H1 (cell line): Measurements from ENCODE around the gene SH3RF3. TPM values are rescaled to one million over a fixed set of nuclear protein-coding genes. Genes with fewer than 3 reads are reported as not detected.

Experiments
- CTCF ChIA-PET: fragments of 300-600 bp; sonication (Branson Sonifier 250); formaldehyde crosslinking; loops from one replicate; lab custom pipeline; 2021; ENCODE audit not compliant: partially characterized antibody; lab: Charles Lee
- POLR2A ChIA-PET: fragments of 300-600 bp; sonication (Branson Sonifier 250); formaldehyde crosslinking; loops from one replicate; lab custom pipeline; 2021; ENCODE audit warnings: inconsistent platforms; ENCODE audit not compliant: partially characterized antibody; lab: Charles Lee
- DNase-seq, 2 experiments: peaks; one replicate each; pipeline versions ENCODE4 v3.0.0 to v3.0.0-alpha.2; 2010 to 2022; ENCODE audit warnings: low spot score in 2 of 2, low read depth in 1 of 2, mixed read lengths in 1 of 2
- FAIRE-seq: peaks from 2 replicates; lab custom pipeline; 2011; peaks lifted over from hg19 to GRCh38; lab: Jason Lieb, UNC
- H2AFZ ChIP-seq: 2 replicates; pipeline ENCODE4 v1.8.1; 2012; ENCODE audit warnings: low read length, inconsistent platforms
- H2AK5ac ChIP-seq: 2 replicates; pipeline ENCODE4 v1.6.1; 2013; ENCODE audit warnings: low read depth, low read length
- H2BK120ac ChIP-seq: replicated peaks from 2 replicates; pipeline ENCODE3; 2013; ENCODE audit warnings: low read depth, low read length, inconsistent platforms
- H2BK12ac ChIP-seq: 2 replicates; pipeline ENCODE4 v1.6.1; 2013; ENCODE audit warnings: low read depth, low read length
- H2BK15ac ChIP-seq: 2 replicates; pipeline ENCODE4 v1.6.1; 2013; ENCODE audit warnings: low read length
- H2BK20ac ChIP-seq: 2 replicates; pipeline ENCODE4 v1.6.1; 2013; ENCODE audit warnings: low read length
- H2BK5ac ChIP-seq: 2 replicates; pipeline ENCODE4 v1.6.1; 2013; ENCODE audit warnings: low read depth, low read length
- H3K14ac ChIP-seq: 2 replicates; pipeline ENCODE4 v1.6.1; 2013; ENCODE audit warnings: inconsistent platforms; ENCODE audit not compliant: insufficient read length
- H3K18ac ChIP-seq: 2 replicates; pipeline ENCODE4 v1.6.1; 2013; ENCODE audit warnings: low read length; ENCODE audit errors: extremely low read depth
- H3K23ac ChIP-seq: 2 replicates; pipeline ENCODE4 v1.6.1; 2013; ENCODE audit warnings: inconsistent platforms; ENCODE audit not compliant: insufficient read length
- H3K23me2 ChIP-seq: 2 replicates; pipeline ENCODE4 v1.6.1; 2013; ENCODE audit warnings: low read depth, low read length
- H3K27ac ChIP-seq: 2 replicates; pipeline ENCODE4 v1.6.1; 2011; ENCODE audit warnings: low read depth, low read length, inconsistent platforms
- H3K27me3 ChIP-seq, 4 experiments: replicated peaks in 1 of 4; 1 replicate in 1 of 4; 2 replicates in 3 of 4; pipeline versions ENCODE4 v1.6.1 to v1.8.1; 2011 to 2013; ENCODE audit warnings: low read length in 3 of 4, mild to moderate bottlenecking in 3 of 4, inconsistent platforms in 2 of 4, mixed read lengths in 2 of 4, moderate library complexity in 1 of 4; ENCODE audit not compliant: control insufficient read depth in 3 of 4, insufficient read depth in 3 of 4; ENCODE audit errors: extremely low read depth in 1 of 4
- H3K36me3 ChIP-seq, 4 experiments: 2 replicates each; pipeline versions ENCODE4 v1.6.1 to v1.8.1; 2011 to 2013; ENCODE audit warnings: mild to moderate bottlenecking in 4 of 4, low read length in 3 of 4, moderate library complexity in 2 of 4, control low read depth in 1 of 4, inconsistent platforms in 1 of 4; ENCODE audit not compliant: insufficient read depth in 4 of 4, control insufficient read depth in 2 of 4
- H3K4ac ChIP-seq: replicated peaks from 2 replicates; pipeline ENCODE3; 2013; ENCODE audit warnings: low read length, low read depth, mixed read lengths, inconsistent platforms; ENCODE audit not compliant: insufficient read length
- H3K4me1 ChIP-seq, 4 experiments: replicated peaks in 1 of 4; 1 replicate in 1 of 4; 2 replicates in 3 of 4; pipeline versions ENCODE4 v1.6.1 to v1.8.1; 2011 to 2013; ENCODE audit warnings: low read length in 3 of 4, inconsistent platforms in 2 of 4, mixed read lengths in 1 of 4; ENCODE audit not compliant: insufficient read depth in 4 of 4, control insufficient read depth in 3 of 4
- H3K4me2 ChIP-seq, 2 experiments: 2 replicates each; pipeline versions ENCODE4 v1.6.1 to v1.8.1; 2011 to 2013; ENCODE audit warnings: low read depth in 2 of 2, low read length in 2 of 2, control low read depth in 1 of 2, inconsistent platforms in 1 of 2, mild to moderate bottlenecking in 1 of 2; ENCODE audit not compliant: insufficient read depth in 1 of 2
- H3K4me3 ChIP-seq, 4 experiments: fragments of 200-600, 300-600 bp in 1 of 4; sonication (generic), shearing (Covaris generic), sonication (Bioruptor Twin) in 1 of 4; 2 replicates each; pipeline versions ENCODE4 v1.5.1 to v1.8.1; 2011 to 2016; ENCODE audit warnings: low read length in 4 of 4, low read depth in 3 of 4, control low read depth in 2 of 4, inconsistent platforms in 2 of 4, mild to moderate bottlenecking in 2 of 4, mixed read lengths in 1 of 4, moderate library complexity in 1 of 4; ENCODE audit not compliant: insufficient read depth in 2 of 4; ENCODE audit errors: extremely low read depth in 1 of 4
- H3K56ac ChIP-seq: replicated peaks from 2 replicates; pipeline ENCODE3; 2013; ENCODE audit warnings: low read depth, mild to moderate bottlenecking, mixed read lengths, low read length, inconsistent platforms; ENCODE audit not compliant: insufficient read length
- H3K79me1 ChIP-seq: 2 replicates; pipeline ENCODE4 v1.6.1; 2013; ENCODE audit warnings: low read depth, low read length, control low read depth
- H3K79me2 ChIP-seq, 2 experiments: 2 replicates each; pipeline versions ENCODE4 v1.6.1 to v1.8.1; 2012 to 2013; ENCODE audit warnings: low read length in 2 of 2, mild to moderate bottlenecking in 2 of 2, inconsistent platforms in 1 of 2; ENCODE audit not compliant: insufficient read depth in 2 of 2, control insufficient read depth in 1 of 2
- H3K9ac ChIP-seq, 4 experiments: replicated peaks in 1 of 4; 1 replicate in 1 of 4; 2 replicates in 3 of 4; pipeline versions ENCODE4 v1.6.1 to v1.8.1; 2011 to 2013; ENCODE audit warnings: low read depth in 3 of 4, low read length in 3 of 4, control low read depth in 2 of 4, mild to moderate bottlenecking in 2 of 4, moderate library complexity in 2 of 4, inconsistent platforms in 1 of 4; ENCODE audit errors: extremely low read depth in 1 of 4
- H3K9me3 ChIP-seq, 2 experiments: 2 replicates each; pipeline versions ENCODE4 v1.6.1 to v1.8.1; 2012 to 2013; ENCODE audit warnings: mild to moderate bottlenecking in 2 of 2, moderate library complexity in 2 of 2, control low read depth in 1 of 2, inconsistent platforms in 1 of 2, low read depth in 1 of 2, low read length in 1 of 2, mixed read lengths in 1 of 2; ENCODE audit not compliant: insufficient read depth in 2 of 2
- H4K20me1 ChIP-seq, 2 experiments: replicated peaks in 1 of 2; 2 replicates each; pipeline versions ENCODE3 to v1.8.1; 2011 to 2013; ENCODE audit warnings: inconsistent platforms in 2 of 2, low read length in 2 of 2, mild to moderate bottlenecking in 1 of 2; ENCODE audit not compliant: insufficient read depth in 2 of 2, control insufficient read depth in 1 of 2
- H4K5ac ChIP-seq: 2 replicates; pipeline ENCODE4 v1.6.1; 2013; ENCODE audit warnings: low read length, low read depth, mixed read lengths, inconsistent platforms; ENCODE audit not compliant: insufficient read length
- H4K8ac ChIP-seq: 2 replicates; pipeline ENCODE4 v1.8.0; 2013; ENCODE audit warnings: mild to moderate bottlenecking, moderate library complexity, low read length, inconsistent platforms; ENCODE audit not compliant: insufficient read depth; ENCODE audit errors: extremely low read depth
- H4K91ac ChIP-seq: replicated peaks from 2 replicates; pipeline ENCODE3; 2013; ENCODE audit warnings: low read length, mixed read lengths, inconsistent platforms; ENCODE audit not compliant: insufficient read length
- CBX5 ChIP-seq: fragments of 300-800, 300-1000 bp; sonication (generic); IDR thresholded peaks from 2 replicates; pipeline ENCODE4 v1.7.1; 2016; ENCODE audit warnings: antibody characterized with exemption, low read length, low read depth
- HDAC2 ChIP-seq, 2 experiments: fragments of 300-600 bp in 1 of 2; sonication (generic) in 1 of 2; IDR thresholded peaks; 2 replicates each; pipeline ENCODE4 v1.6.1; 2011 to 2012; ENCODE audit warnings: low read depth in 2 of 2, low read length in 2 of 2, mild to moderate bottlenecking in 2 of 2, moderate library complexity in 2 of 2, borderline replicate concordance in 1 of 2, inconsistent platforms in 1 of 2
- SIRT6 ChIP-seq: IDR thresholded peaks from one replicate; pipeline ENCODE4 v1.7.1; 2012; ENCODE audit warnings: low read length, inconsistent platforms
- ZNF274 ChIP-seq: IDR thresholded peaks from 2 replicates; pipeline ENCODE4 v1.7.0; 2012; ENCODE audit warnings: low read length, borderline replicate concordance; ENCODE audit errors: extremely low read depth
- WGBS, 2 experiments: shearing (Covaris generic) in 1 of 2; methylation state at CpG; one replicate each; pipeline versions ENCODE4 v1.1.6 to v1.1.7; 2013 to 2015; ENCODE audit warnings: low lambda C conversion rate in 2 of 2, mixed read lengths in 2 of 2, inconsistent platforms in 1 of 2, low coverage in 1 of 2, missing lambda C conversion rate in 1 of 2; ENCODE audit not compliant: insufficient replicate concordance in 2 of 2, insufficient coverage in 1 of 2, insufficient read length in 1 of 2; ENCODE audit errors: extremely low coverage in 1 of 2, missing lambda C conversion rate in 1 of 2; 5-methylcytosine and 5-hydroxymethylcytosine counted together
- polyA plus RNA-seq, 7 experiments: library from polyadenylated mRNA; depleted of rRNA in 3 of 7; stranded (reverse) in 5 of 7; unstranded in 2 of 7; fragments of >200 nt in 5 of 7; fragments of 200-250 nt in 2 of 7; gene quantifications; 1 replicate in 5 of 7; 2 replicates in 1 of 7; 4 replicates in 1 of 7; pipeline versions ENCODE4 v1.2.1 to v1.2.3, GENCODE V29; 2011 to 2013; ENCODE audit warnings: missing spikeins in 2 of 7, mixed read lengths in 2 of 7
- total RNA-seq: library from RNA; stranded (reverse); fragmentation: NEBNext Ultra II Directional; extraction: Animal tissue kit (Norgen Biotek cat#: 25700); gene quantifications from 2 replicates; pipeline ENCODE4 v1.2.1, GENCODE V29; 2021

Gene SH3RF3
- total and polyA plus RNA-seq, 2 of the 8 experiments (the other 6 are each of a cell fraction or from before 2014, with no cell fraction given), result 0.11 to 0.65 TPM

DNA sequence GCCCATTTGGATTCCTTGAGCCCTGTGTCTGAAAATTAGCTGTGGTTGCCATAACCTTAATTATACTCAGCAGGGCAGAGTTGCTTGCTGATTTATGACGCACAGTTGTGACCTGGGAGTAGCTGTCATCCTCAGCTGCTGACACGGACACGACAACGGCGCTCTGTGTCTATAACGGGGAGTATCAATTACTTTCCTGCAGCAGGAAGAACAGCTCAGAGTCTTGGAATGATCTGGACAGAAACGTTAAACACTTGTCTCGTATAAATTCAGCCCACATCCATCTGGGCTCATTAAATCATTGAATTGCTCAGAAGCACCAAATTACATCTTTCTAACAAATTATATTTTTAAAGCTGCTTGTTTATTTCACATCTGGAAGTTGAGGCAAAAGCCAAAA is 368.5 kb downstream of the SH3RF3 start:
- Histone ChIP-seq H3K79me2 (no peaks in the 10 kb centered on the region), H3K27ac (no peak overlapping the region), H2AK5ac (no peak overlapping the region), H3K4me1 (no peaks in the 10 kb centered on the region), H3K9ac (no peak overlapping the region), H2BK20ac (no peak overlapping the region), H3K23me2 (peaks cover 10% of the 10 kb centered on the region; the same call in 1 of the 2 replicates), H2AFZ (no peak overlapping the region), H4K91ac (no peak overlapping the region), H3K4me3 (no peak overlapping the region), H4K8ac (no peak overlapping the region), H2BK120ac (no peak overlapping the region), H2BK15ac (no peak overlapping the region), H3K79me1 (no peaks in the 10 kb centered on the region), H3K4ac (no peak overlapping the region), H2BK12ac (no peak overlapping the region), H3K27me3 (no peaks in the 10 kb centered on the region), H3K18ac (no peak overlapping the region), H3K14ac (no peak overlapping the region), H4K20me1 (peaks cover 0 to 8% of the 10 kb centered on the region in 2 experiments), H2BK5ac (no peak overlapping the region), H3K4me2 (no peak overlapping the region), H3K36me3 (no peaks in the 10 kb centered on the region), H3K9me3 (no peaks in the 10 kb centered on the region), H3K23ac (no peak overlapping the region), H3K56ac (no peak overlapping the region), H4K5ac (no peak overlapping the region)
- no peak for DNase-seq
- 93% methylated on average over 8 of the region's 8 CpGs; no CpG with 5 or more reads in 1 of the 2 experiments for WGBS, 2 experiments
- TF ChIP-seq CBX5, result no peak
- no peak for TF ChIP-seq HDAC2 (IDR thresholded peaks at IDR 0.05; ENCODE audit: borderline replicate concordance in 1 of 2, low read depth in 2 of 2, low read length in 2 of 2)
- no peak for TF ChIP-seq ZNF274
- TF ChIP-seq SIRT6, result no peak
- ChIA-PET POLR2A (no interaction called here), CTCF (interaction anchor here (0.8 to 3.5 kb wide), 7 partner anchors 11 to 371 kb away, joined by 3 to 22 read pairs (median 4); no protein-coding TSS in a partner anchor)
- FAIRE-seq, result no peak
